NCI-H82 treated with DMSO at 0.1 percent for 48 hours (cell line): Measurements from ENCODE around the gene C22orf31.

ENCODE experiments used
- DNase-seq: peaks from one replicate; lab custom pipeline; 2025; ENCODE audit not compliant: unreplicated experiment; lab: John Stamatoyannopoulos, UW

C22orf31 gene

DNA sequence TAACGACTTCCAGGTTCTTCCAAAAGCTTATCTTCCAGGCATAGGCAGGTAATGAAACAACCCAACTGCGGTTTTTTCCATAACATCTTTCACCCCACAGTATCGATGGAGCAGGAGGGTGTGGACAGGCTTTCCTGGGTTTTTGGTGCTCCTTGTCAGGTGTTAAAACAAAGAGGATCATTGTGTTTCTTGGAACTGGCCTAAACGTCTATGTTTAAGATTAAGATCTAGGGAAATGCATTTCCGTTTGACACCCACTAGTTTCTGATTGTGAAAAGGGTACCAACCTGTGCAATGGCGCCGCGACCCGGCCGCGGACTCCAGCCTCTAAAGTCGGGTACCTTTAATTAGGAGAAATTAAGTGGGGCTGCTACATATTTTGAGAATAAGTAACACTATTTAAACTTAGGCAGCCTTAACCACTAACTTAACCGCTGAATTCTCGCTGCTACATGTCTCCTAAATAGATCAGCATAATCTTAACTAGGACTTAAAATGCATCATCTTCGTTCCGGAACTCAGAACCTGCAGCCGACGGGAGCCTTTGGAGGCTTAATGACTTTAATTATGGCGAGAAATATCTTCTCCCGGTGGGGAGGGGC is 31.5 kb downstream of the C22orf31 start:
- DNase-seq, result no peak

DNA sequence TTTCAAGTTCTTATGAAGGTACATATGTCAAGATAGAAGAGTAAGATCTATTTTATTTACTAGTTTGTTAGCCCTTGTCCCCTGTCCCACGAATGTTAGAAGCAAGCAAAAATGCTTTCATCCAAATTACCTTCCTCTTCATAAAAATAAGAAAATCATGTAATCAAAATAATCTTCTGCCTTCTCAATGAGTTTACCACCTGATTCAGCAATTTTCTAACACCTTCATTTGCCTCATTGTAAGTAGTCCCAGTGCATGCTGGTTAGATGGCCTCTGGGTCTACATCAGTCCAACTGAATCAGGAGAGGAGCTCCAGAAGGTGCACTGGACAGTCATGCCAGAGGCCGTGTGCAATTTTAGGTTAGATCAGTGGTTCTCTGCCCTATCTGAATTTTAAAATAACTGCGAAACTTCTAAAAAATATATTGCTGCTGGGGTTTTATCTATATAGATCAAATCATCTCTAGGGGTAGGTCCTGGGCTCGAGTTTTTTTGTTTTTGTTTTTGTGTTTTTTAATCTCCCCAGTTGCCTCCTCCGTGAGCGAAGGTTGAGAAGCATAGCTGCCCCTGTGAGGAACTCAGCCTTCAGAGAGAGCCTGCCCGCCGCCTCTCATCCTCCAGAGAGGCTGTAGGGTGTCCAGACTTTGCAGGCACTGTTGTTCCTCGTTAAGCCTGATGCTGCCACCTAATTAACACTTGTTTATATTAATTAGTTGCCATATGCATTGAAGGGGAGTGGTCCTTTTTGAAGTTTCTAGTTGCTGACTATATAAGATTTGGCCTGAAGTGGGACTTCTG is 32.2 kb downstream of the C22orf31 start:
- no peak for DNase-seq

GRCh38 chr22:29028468-29028867 is 33.2 kb downstream of the C22orf31 start:
- DNase-seq, result no peak

DNA sequence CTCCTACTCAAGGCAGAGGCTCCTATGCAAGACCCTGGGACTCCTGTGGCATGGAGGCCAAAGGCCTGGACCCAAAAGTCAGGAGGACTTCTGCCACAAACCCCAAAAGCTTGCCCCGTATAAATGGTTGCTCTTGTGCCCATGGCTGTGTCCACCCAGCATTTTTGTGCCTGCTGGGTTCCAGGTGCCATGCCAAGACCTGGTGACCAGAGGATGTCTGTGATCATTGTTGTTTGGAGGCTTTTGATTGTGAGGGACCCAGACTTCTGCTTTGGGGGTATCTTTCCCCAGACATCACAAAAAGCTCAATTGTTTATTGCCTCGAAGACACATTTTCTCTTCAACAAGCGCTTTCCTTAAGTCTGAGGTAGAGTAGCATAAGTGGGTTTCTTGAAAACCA is 35.1 kb downstream of the C22orf31 start:
- DNase-seq, result no peak

GRCh38 chr22:29023172-29023796 is 38.3 kb downstream of the C22orf31 start:
- DNase-seq, result no peak

- no peak for DNase-seq
Observed at GRCh38 chr22:29022101-29022817, 39.4 kb downstream of the C22orf31 start.

DNA sequence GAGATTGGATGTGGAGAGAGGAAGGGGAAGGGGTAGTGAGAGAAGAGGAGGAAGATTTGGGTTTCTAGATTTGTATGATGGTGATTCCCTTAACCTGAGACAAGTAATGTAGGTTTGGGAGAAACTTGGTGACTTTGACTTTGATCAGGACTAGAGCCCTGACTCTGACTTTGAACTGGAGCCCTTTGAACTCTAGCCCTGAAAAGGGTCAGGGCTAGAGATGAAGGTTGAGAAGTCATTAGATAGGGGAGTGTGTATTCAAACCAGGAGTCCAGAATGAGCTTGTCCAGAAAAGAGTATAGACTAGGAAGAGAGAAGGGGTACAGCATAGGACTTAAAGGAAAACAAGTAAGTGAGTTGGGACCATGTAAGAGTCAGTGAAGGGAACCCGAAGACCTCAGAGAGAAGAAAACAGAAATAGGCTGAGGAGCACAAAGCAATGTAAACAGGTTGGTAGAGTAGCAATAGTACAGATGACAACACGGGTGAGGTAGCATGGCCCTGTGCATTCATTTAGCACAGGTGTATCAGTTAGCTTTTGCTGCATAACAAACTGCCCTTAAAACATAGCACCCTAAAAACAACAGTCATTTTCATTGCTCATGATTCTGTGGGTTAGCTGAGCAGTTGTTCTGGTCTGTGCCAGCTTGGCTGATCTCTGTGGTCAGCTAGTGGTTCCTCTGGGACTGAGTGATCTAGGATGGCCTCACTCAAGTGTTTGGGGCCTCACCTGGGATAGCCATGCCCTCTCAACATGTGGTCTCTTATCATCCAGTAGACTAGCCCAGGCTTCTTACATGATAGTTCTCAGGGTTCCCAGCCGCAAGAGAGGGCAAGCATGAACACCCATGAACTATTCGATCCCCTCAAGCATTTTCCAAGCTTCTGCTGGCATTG is 43.1 kb downstream of the C22orf31 start:
- DNase-seq, result no peak

GRCh38 chr22:29016067-29016938 is 45.3 kb downstream of the C22orf31 start:
- no peak for DNase-seq

- no peak for DNase-seq
Observed at GRCh38 chr22:29014773-29015172, 46.9 kb downstream of the C22orf31 start.

DNA sequence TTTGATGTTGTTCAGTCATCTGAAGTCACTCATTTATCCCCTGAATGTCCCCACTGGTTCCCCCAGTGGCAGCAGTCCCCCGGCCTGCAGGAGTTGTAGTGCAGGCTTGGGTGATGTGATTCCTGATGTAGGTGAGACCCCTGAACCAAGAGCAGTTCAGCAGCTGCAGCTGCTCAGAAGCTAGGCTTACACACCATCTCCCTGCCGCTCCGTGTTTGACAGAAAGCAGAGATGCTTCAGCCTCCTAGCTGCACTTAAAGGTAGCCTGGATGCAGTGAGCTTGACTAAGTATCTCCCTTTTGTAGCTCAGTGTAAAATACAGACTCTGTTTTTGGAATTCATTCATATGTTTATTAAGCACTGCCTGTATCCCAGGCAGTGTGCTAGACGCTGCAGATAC is 47.3 kb downstream of the C22orf31 start:
- no peak for DNase-seq

DNA sequence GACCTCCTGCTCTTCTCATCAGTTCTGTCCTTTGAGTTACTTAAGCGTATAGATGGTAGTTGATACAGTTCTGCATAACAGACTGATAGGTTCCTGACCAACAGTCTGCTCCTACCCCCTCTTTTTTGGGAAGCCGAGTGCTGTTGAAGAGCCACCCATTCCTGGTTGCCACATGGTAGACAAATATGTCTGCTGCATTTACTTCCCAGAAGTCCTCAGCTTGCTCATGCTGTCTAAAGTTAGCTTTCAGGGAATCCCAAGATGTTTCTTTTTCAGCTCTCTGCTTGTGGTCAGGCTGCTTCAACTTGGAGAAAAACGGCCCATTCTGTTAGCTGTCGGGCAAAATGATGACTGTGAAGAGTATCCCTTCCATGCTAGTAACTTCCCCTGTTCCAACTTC is 48.7 kb downstream of the C22orf31 start:
- no peak for DNase-seq

DNA sequence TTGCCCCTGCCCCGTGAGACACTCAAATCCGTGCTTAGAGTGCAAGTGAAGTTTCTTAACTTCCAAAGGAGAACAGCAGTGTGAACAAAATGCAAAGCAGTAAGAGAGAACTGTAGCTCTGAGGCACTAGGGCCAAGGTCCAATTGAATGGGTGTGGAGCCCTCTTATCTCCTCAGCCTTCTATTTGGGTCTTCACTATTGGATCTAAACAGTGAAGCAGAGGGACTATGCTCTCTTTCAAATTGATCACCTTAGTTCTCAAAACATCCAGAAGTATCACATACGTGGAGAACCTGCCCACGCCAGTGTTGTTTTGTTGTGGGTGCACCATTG is 49.6 kb downstream of the C22orf31 start:
- DNase-seq, result no peak

DNA sequence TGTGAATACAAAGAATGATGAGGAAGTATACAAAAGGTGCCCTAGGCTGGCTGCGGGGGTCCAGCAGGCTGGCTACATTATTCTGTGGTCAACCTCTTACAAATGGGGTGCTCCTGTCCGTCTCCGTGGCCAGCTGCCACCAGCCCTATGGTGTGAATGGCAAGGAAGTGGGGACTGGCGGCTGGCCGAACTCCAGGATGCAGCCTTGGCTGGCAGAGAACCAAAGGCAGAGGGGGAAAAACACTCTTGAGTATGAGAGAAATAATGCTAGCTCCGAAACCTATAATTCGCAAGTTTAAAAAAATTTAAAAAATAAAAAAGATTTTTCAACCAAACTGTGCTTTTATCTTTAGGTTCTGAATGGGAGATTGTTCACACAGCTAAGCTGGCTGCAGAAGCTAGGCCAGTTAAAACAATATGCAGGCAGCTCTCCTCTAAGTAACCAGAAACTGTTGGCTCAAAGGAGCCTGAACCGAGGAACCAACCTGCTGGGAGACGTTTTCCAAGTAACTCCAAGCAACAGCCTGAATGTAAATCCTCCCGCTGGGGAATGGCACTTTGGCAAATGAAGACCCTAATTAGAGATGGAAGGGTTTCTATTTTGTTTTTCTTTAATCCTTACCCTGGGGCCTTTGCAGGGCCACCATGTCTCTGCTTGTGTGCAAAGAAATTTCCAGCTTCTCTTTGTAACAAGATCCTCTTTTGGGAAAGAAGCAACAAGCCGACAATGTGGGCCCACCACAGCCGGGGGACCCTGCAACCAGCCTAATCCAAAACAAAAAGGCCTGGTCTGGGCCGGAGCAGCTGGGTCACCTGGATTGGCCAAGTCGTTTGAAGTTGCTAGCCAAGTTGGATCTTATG is 50.2 kb downstream of the C22orf31 start:
- no peak for DNase-seq

- no peak for DNase-seq
Observed at GRCh38 chr22:29009148-29009547, 52.5 kb downstream of the C22orf31 start.
